Measurements from ENCODE around the gene RUFY3. TPM values are rescaled to one million over a fixed set of nuclear protein-coding genes. Genes with fewer than 3 reads are reported as not detected.
A peak's percentile ranks its signal among the peaks of the same experiment; 100 is the strongest.
"Not testable (repeated sequence)": the region's sequence is repeated elsewhere in the genome, so short reads cannot be mapped to it uniquely, and the experiment has no call there.

Gene RUFY3
- total RNA-seq, 1 donor = 82.5 TPM

- peak; percentile 74 for DNase-seq (ENCODE audit: insufficient read length, low spot score, missing footprints)
- Histone ChIP-seq H3K27me3 (ENCODE audit: insufficient read depth, low read length) (no peaks in the 10 kb centered on the region), H2AFZ (ENCODE audit: low read length) (peak overlapping the region; percentile 69), H3K4me1 (ENCODE audit: insufficient read depth, low read length) (peaks cover 14% of the 10 kb centered on the region), H3K9me3 (ENCODE audit: low read depth, low read length) (no peaks in the 10 kb centered on the region), H4K20me1 (ENCODE audit: insufficient read depth, low read length) (no peaks in the 10 kb centered on the region), H3K4me2 (ENCODE audit: insufficient read depth, low read length) (peak overlapping the region; percentile 72), H3K36me3 (ENCODE audit: insufficient read depth, low read length) (peaks cover 49% of the 10 kb centered on the region), H3K79me2 (ENCODE audit: insufficient read depth, low read length) (peaks cover 15% of the 10 kb centered on the region), H3K27ac (ENCODE audit: low read depth, low read length) (peak overlapping the region; percentile 81), H3K4me3 (ENCODE audit: insufficient read depth, low read length) (peak overlapping the region; percentile 18)
- no peak for TF ChIP-seq CTCF (IDR thresholded peaks at IDR 0.05; ENCODE audit: extremely low read depth, low read depth, low read length)
Observed at GRCh38 chr4:70768301-70768948, 46.7 kb downstream of the RUFY3 start.

GRCh38 chr4:70769396-70769795 is 47.6 kb downstream of the RUFY3 start:
- not testable (repeated sequence) for H3K9me3 ChIP-seq (ENCODE audit: low read depth, low read length); H3K79me2 ChIP-seq (ENCODE audit: insufficient read depth, low read length); H3K27ac ChIP-seq (ENCODE audit: low read depth, low read length); H3K4me2 ChIP-seq (ENCODE audit: insufficient read depth, low read length); DNase-seq (ENCODE audit: insufficient read length, low spot score, missing footprints); H4K20me1 ChIP-seq (ENCODE audit: insufficient read depth, low read length); H3K27me3 ChIP-seq (ENCODE audit: insufficient read depth, low read length); H2AFZ ChIP-seq (ENCODE audit: low read length); H3K4me3 ChIP-seq (ENCODE audit: insufficient read depth, low read length)
- Histone ChIP-seq H3K4me1 (ENCODE audit: insufficient read depth, low read length) (peaks cover 14% of the 10 kb centered on the region), H3K36me3 (ENCODE audit: insufficient read depth, low read length) (peaks cover 44% of the 10 kb centered on the region)

- no peaks in the 10 kb centered on the region for H4K20me1 ChIP-seq (ENCODE audit: insufficient read depth, low read length)
- H3K27ac ChIP-seq (ENCODE audit: low read depth, low read length) = no peak overlapping the region
- no peaks in the 10 kb centered on the region for H3K9me3 ChIP-seq (ENCODE audit: low read depth, low read length)
- DNase-seq (ENCODE audit: insufficient read length, low spot score, missing footprints) = no peak
- H3K4me3 ChIP-seq (ENCODE audit: insufficient read depth, low read length) = no peak overlapping the region
- no peak overlapping the region for H2AFZ ChIP-seq (ENCODE audit: low read length)
- no peak overlapping the region for H3K4me2 ChIP-seq (ENCODE audit: insufficient read depth, low read length)
- peaks cover 49% of the 10 kb centered on the region for H3K36me3 ChIP-seq (ENCODE audit: insufficient read depth, low read length)
- peaks cover 4% of the 10 kb centered on the region for H3K79me2 ChIP-seq (ENCODE audit: insufficient read depth, low read length)
- peaks cover 11% of the 10 kb centered on the region for H3K4me1 ChIP-seq (ENCODE audit: insufficient read depth, low read length)
- H3K27me3 ChIP-seq (ENCODE audit: insufficient read depth, low read length) = no peaks in the 10 kb centered on the region
- TF ChIP-seq CTCF (IDR thresholded peaks at IDR 0.05; ENCODE audit: extremely low read depth, low read depth, low read length) = no peak
Observed at GRCh38 chr4:70772929-70773555, 51.3 kb downstream of the RUFY3 start.

GRCh38 chr4:70778888-70779422 is 57.2 kb downstream of the RUFY3 start:
- no peak for DNase-seq (ENCODE audit: insufficient read length, low spot score, missing footprints)
- peaks cover 40% of the 10 kb centered on the region for H3K36me3 ChIP-seq (ENCODE audit: insufficient read depth, low read length)

More at GRCh38 chr4:70778888-70779422, 57.2 kb downstream of the RUFY3 start:
- Histone ChIP-seq H4K20me1 (ENCODE audit: insufficient read depth, low read length) (no peaks in the 10 kb centered on the region), H3K27ac (ENCODE audit: low read depth, low read length) (no peak overlapping the region), H3K79me2 (ENCODE audit: insufficient read depth, low read length) (no peaks in the 10 kb centered on the region), H3K4me3 (ENCODE audit: insufficient read depth, low read length) (no peak overlapping the region), H3K27me3 (ENCODE audit: insufficient read depth, low read length) (no peaks in the 10 kb centered on the region), H3K4me2 (ENCODE audit: insufficient read depth, low read length) (no peak overlapping the region), H2AFZ (ENCODE audit: low read length) (no peak overlapping the region), H3K4me1 (ENCODE audit: insufficient read depth, low read length) (no peaks in the 10 kb centered on the region), H3K9me3 (ENCODE audit: low read depth, low read length) (no peaks in the 10 kb centered on the region)
- TF ChIP-seq CTCF (IDR thresholded peaks at IDR 0.05; ENCODE audit: extremely low read depth, low read depth, low read length) = no peak
